ENCODE data around the gene CFAP53.
"Not testable (repeated sequence)": the region's sequence is repeated elsewhere in the genome, so short reads cannot be mapped to it uniquely, and the experiment has no call there.

The CFAP53 gene, protein sequence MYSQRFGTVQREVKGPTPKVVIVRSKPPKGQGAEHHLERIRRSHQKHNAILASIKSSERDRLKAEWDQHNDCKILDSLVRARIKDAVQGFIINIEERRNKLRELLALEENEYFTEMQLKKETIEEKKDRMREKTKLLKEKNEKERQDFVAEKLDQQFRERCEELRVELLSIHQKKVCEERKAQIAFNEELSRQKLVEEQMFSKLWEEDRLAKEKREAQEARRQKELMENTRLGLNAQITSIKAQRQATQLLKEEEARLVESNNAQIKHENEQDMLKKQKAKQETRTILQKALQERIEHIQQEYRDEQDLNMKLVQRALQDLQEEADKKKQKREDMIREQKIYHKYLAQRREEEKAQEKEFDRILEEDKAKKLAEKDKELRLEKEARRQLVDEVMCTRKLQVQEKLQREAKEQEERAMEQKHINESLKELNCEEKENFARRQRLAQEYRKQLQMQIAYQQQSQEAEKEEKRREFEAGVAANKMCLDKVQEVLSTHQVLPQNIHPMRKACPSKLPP

DNA sequence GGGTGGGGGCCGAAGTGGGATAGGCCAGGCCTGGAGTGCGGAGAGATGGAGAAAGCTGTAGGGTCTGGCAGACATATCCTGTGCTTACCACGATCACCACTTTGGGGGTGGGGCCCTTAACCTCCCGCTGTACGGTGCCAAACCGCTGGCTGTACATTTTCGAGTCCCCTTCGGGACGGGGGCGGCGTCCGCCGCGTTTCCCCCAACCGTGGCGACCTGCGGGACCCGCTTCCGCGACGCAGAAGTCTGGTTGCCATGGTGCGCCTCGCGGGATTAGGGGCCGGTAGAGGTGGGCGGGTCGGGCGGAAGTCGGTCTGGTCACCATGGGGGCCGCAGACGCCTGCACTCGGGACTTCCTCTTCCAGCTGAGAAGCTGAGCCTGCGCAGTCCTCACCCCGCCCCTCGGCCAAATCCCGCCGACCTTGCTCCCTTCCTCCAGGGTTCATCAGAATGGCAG, at the start of gene CFAP53:
TSS of gene CFAP53 (minus strand) at position 248 of the 457 bp plus-strand sequence. CDS start at position 157, 91 bp downstream.
- peak; percentile 71 to 85 for DNase-seq

DNA sequence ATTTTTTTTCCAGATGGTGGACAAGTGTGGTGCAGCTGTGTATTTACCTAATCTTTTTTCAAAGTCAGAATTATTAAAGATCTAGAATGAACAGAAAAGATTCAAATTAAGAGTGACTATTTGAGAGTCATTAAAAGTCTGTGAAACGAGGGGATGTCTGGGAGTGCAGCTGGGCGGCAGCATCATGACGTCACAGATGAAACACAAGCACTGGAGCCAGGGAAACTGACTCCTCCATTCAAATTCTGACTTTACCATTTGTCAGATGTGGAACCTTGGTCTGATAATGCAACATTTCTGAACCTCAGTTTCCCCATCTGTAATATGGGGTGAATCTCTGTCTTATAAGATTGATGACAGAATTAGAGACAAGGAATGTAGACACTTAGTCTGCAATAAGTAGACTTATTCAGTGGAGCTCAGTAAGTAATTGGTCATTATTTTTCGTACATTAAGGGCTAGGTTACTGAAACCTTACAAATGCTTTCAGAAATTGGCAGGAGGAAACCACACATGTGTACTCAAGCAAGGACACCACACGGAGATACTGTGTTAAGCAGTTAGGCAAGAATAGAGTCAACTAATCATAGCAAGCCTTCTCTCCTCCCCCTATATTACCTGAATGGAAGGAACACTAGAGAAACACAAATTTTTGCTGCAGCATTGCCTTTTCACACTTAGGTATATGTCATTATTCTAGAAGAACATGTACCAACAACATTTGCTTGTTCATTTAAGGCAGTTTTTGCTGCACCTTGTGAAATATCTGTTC, 49.0 kb upstream of the CFAP53 start:
- DNase-seq: no peak

DNA sequence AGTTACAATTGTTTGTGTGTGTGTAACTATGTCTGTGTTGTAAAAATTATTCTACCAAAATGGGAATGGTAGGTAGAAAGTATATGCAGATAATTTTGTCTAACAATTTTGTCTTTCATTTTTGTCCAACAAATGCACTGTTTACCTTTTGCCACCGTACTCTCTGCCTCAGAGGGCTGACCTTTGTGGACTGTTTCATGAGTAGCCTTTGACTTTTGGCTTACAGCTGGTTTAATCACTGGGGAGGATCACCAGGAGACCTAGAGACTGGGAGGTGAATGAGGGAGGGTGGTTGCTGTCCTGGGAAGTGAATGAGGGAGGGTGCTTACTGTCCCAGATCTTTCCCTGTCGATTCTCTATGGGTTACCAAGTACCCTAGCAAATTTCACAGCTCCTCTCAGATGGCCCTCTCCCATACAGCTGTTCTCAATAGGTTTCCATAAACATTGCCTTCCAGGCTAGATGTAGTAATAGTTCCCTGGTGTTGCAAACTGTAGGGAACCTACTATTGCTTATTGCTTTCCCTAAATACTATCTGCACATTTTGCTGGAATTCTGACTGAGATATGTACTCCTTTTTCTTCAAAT, 47.7 kb upstream of the CFAP53 start:
- no peak for DNase-seq

DNA sequence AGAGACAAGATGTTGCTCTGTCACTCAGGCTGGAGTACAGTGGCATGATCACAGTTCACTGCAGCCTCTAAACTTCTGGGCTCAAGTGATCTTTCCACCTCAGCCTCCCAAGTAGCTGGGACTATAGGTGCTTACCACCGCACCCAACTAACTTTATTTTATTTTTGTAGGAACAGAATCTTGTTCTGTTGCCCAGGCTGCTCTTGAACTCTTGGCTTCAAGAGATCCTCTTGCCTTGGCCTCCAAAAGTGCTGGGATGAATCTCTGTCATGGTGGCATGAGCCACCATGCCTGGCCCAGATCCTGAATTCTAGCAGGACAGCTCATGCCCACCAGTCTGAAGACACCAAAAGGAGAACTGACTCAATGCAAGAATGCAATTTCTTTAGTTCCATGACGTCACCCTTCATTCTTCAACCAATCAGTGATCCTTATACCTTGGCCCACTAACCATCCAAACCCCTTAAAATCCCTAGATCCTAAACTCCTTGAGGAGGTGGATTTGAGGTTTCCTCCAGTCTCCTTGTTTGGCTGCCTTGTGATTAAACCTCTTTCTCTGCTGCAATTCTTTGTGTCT, 46.8 kb upstream of the CFAP53 start:
- DNase-seq: no peak

DNA sequence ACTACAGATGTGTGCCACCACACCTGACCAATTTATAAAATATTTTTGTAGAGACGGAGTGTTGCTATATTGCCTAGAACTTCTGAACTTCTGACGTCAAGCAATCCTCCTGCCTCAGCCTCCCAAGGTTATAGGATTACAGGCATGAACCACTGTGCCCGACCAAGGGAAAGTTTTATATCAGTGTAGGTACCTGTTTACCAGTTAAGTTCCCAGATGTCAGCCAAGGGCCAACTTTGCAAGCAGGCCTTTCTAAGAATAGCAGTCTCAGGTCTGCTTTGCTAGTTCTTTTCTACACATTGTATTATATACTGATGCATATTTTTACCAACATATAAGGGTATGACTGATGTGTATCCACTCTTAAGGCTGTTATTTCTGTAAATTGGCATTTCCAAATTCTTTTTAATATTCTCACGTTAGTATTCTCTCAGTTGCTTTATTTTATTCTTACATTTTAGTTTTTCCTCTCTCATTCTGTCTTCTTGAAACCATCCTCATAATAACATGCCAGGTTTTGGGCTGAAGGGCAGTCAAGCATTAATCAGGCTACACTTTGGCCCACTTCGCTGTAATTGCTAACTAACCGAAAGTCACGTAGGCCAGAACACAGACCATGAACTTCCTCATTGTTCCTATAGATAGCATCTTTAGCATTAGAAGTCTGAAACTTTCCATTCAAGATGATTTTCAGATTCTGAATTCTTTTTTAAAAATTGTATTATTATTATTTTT, 46.2 kb upstream of the CFAP53 start:
- no peak for DNase-seq

DNA sequence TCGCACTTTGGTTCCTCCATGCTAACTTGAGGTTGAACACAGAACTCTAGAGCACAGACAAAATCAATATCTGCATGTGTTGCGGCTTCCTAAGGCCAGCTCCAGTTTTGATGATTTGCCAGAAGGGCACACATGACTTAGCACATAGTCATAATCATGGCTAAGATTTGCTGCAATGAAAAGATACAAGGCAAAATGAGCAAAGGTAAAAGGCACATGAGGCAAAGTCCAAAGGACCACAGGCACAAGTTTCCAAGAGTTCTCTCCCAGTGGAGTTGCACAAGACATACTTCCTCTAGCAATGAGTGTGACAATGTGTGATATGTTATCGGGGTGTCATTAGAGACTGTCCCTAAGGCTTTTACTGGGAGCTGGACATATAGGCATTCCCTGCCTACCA, 45.4 kb upstream of the CFAP53 start:
- no peak for DNase-seq

DNA sequence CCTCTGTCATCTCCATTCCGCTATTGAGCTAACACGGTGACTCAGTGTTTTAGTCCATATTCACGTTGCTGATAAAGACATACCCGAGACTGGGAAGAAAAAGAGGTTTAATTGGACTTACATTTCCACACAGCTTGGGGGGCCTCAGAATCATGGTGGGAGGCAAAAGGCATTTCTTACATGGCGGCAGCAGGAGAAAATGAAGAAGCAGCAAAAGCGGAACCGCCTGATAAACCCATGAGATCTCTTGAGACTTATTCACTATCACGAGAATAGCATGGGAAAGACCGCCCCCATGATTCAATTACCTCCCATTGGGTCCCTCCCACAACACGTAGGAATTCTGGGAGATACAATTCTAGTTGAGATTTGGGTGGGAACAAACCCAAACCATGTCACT, 43.8 kb upstream of the CFAP53 start:
- no peak for DNase-seq

DNA sequence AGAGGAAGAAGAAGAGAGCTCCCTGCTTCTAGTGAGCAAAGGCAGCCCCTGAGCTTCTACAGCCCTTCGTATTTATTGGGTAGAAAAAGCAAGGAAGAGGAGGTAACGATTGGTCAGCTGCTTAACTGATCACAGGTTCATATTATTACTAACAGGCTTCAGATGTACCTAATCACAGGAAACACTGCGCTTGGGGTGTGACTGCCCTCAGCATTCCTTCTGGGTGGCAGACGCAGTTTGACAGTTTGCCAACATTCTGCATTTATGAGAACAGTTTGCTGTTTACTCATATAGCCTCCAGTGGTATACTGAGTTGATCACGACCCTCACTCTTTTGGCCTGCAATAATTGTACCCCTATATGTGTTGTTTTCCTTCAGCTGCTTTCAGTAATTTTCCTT, 42.6 kb upstream of the CFAP53 start:
- DNase-seq: not testable (repeated sequence)

DNA sequence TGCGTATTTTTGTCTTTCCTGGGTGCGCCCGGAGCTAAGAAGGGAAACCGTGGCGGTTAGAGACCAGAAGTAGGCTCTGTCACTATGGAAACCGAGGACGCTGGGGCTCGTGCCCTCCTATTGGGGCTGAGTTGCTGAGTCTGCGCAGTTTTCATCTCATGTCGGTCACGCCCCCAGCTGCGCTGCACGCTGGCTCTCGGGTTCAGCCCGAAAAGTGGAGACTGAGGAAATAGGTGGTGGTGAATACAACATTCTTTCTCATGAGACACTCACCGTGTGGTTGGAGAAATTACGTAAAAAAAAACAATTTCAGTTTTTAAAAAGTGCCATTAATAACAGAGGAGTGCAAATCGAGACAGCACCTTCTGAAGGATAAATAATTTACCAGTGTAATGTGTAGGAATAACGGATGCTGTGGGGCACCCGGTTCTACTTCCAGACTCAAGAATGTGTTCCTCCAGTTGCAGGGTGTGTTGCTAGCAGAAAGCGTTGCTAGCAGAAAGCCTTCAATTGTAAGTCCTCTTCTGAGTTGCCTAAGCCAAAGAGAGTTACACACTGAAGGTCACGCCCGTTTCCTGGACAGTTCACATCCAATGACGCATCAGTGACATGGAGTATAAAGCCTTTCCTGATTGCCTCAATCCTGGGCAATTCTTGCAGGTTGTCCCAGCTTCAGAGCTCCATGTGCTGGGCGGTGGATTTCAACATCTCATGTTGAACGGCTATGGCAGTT, 41.6 kb upstream of the CFAP53 start:
- DNase-seq: peak; percentile 44 to 64

DNA sequence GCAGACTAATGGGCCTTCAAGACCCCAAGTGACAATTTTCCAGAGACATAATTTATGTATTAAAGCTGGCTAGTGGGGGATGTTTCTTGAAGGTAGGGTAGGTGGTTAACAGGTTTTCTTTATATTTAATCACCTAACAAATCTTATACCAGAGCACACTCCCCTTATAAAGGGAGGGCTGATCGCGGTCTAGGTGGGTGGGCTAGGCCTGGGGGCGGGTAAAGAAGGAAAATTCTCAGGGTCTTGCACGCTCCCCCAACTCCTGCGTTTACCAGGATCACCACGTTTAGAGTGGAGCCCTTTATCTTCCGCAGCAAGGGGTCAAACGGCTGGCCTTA, 41.1 kb upstream of the CFAP53 start:
- DNase-seq: no peak

DNA sequence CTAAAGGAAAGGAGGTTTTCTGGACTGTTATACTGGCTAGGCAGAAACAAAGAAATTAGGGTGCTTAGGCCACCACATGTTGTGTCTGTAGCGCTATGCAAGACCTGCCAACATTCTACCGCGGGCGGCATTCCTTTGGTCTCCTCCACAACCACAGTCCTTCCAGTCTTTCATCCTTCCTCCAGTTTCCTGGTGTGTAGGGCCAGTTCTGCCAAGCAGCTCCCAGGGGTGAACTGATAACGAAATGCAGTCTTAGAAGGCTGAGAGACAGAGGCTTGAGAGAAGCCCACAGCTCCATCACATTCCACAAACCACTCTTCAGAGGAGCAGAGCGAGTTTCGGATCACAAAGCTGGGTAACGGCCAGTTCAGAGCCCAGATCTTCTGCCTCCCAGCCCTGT, 40.6 kb upstream of the CFAP53 start:
- no peak for DNase-seq

DNA sequence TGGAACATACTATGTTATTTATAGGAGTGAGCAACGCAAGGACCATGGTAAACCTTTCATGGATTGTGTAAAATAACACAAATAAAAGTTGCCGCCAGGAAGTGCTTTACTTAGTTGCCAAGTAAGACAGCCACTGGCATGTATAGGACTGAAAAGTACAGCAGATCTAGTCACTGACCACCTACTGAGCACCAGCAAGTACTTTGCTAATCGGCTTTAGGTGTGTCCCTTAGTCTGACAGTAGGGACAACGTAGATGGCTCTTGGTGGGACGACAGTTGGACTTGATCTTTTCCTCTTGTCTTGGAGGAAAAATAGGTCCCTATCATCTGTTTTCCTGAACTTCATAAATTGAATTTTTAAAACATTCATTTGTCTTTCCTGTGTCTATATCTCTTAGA, 34.8 kb upstream of the CFAP53 start:
- DNase-seq: no peak

DNA sequence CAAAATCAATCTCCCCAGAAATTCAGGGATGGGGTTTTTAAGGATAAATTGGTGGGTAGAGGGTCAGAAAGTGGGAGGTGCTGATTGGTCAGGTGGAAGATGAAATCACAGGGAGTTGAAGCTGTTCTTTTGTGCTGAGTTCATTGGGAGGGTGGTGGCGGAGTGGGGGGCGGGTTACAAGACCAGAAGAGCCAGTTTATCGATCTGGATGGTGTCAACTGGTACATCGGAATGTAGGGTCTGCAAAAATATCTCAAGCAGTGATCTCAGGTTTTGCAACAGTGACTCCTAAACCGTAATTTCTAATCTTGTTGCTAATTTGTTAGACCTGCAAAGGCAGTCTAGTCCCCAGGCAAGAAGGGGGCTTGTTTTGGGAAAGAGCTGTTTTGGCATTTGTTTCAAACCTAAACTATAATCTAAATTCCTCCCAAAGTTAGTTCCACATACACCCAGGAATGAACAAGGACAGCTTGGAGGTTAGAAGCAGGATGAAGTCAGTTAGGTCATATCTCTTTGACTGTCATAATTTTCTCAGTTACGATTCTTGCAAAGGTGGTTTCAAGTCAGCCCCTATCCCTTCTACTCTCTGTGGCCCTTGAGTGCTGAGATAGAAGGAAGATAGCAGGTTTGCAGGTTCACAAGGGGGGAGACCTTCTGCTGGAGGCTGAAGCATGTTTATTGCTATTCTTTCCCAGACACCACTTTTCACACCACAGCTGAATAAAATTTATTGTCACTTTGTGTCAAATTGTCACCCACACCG, 33.5 kb upstream of the CFAP53 start:
- DNase-seq: no peak

DNA sequence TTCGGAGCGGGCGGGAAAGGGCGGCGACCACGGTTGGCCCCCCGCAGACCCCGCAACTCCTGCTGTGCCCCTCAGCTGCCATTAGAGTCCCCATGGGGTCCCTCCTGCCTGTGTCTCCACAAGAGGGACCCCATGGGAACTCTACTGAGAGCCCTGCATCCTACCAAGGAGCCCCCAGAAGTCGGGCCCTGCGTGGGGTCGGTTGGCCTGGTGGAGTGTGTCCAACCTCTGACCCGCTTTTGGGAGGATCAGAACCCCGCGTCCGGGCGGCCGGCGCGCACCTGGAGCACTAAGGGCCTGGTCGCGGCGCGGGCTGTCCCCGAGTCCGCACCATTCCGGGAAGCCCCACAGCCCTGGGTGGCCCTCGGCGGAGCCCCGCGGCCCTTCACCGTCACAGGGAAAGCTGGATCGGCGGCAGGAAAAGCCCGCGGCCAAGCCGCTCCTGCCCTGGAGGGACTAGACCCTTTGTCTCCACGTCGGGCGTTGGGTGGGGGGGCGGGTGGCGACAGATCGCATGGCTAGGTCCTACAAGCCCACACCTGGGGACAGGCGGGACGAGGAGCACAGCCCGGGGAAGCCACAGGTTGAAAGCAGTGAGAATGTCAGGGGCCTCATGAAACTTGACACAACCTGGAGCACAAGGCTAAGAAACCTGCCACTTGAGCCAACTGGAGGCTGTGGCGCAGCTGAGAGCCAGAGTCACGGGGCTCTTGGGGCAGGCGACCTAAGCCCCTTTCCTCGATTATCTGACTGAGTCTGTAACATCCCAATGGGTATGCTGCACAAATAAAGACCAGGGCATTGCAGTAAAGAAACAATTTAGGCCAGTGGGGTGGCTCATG, 32.4 kb upstream of the CFAP53 start:
- DNase-seq: no peak

DNA sequence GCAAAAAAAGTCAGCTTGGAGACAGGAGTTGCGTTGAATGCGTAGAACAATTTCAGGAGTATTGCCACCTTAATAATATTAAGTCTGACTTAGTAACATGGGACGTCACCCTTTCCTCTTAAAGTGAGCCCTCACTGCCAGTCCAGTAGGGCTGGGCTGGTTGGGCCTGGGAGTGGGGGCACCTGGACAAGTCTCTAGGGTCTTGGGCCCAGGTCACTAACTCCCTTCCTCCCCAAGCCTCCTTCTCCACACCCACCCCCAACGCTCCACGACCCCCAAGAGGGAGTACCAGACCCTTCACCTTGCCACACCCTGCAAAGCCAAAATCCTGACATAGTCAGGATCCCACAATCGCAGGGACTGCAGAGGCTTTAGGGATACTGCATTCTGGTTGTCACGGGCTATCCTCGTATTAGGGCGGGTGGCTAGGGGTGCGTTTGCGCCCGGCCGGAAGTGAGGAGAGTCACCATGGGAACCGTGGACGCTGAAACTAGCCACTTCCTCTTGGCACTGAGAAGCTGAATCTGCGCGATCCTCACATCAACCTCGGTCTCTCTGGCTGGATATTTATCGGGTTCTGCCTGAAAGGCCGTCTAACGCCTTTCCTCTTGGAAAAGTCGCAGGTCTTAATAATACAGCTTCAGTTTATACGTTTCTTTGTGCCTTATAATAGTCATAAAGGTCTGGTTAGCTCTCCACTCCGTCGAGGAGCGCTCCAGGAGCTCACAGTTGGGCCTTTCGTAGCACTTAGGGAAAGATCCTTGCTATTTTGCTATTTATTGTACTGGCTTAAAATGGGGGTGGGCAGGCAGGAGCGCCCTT, 31.5 kb upstream of the CFAP53 start:
- peak; percentile 22 to 44 for DNase-seq

DNA sequence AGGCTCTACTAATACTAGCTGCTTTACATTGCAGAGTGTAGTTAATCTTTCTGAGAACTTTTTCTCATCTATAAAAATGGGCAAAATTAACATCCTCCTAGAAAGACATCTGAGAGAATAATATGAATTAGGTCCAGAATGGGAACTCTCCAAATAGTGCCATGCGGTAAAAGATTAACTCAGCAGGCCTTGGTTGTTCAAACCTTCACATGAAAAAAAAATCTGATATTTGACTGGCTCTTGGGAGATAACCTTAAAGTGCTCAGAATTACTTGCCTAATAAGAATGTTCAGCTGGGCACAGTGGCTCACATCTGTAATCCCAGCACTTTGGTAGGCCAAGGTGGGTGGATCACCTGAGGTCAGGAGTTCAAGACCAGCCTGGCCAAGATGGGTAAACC, 26.7 kb upstream of the CFAP53 start:
- DNase-seq: no peak

DNA sequence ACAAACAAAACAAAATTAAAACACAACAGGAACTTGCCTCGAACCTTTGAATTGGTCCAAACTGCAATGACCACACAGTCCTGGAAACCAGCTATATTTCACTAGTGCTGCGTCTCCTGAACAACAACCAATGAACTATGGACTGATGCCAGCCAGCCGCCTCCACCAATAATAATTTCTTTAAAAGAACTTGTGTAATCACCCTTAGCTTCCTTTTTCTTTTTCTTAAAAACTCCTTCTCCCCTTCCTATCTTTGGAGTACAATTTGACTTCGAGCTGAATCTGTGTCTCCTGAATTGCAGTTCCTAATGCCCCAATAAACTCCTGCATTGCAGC, 22.8 kb upstream of the CFAP53 start:
- DNase-seq: no peak

DNA sequence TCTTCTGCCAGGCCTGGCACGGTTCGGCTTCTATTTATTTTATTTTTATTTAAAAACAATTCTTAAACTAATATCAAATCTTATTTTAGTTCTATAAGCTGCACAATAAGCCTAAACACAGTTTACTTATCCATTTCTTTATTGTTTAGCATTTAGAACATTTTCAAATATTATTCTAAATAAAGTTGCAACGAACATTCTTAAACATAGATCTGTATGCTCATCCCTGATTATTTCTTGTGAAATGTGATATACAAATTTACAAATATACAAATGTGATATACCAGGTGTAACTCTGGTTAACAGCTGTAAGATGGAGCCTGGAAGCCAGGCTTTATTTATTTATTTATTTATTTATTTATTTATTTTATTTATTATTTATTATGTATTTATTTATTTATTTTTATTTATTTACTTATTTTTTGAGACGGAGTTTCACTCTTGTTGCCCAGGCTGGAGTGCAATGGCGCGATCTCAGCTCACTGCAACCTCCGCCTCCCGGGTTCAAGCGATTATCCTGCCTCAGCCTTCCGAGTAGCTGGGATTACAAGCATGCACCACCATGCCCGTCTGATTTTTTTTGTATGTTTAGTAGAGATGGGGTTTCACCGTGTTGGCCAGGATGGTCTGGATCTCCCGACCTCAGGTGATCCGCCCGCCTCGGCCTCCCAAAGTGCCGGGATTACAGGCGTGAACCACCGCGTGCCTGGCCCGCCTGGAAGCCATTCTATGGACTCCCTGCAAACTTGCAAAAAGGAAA, 22.2 kb upstream of the CFAP53 start:
- DNase-seq: not testable (repeated sequence)

Measured in bone marrow (tissue), 2 donors.